Nephron progenitor cell (in vitro differentiated cells): ENCODE results near the gene P2RY8.
"Not testable (repeated sequence)": the region's sequence is repeated elsewhere in the genome, so short reads cannot be mapped to it uniquely, and the experiment has no call there.

ENCODE experiments used
- DNase-seq: peaks from one replicate; pipeline ENCODE4 v3.0.0; 2021
- H3K27ac Mint-ChIP-seq: 2 replicates; pipeline ENCODE4 v1.8.0; 2021; ENCODE audit warnings: mild to moderate bottlenecking, moderate library complexity, mixed read lengths
- H3K27me3 Mint-ChIP-seq: 2 replicates; pipeline ENCODE4 v1.8.0; 2021; ENCODE audit warnings: mild to moderate bottlenecking, low read depth, mixed read lengths; ENCODE audit not compliant: poor library complexity
- H3K36me3 Mint-ChIP-seq: 2 replicates; pipeline ENCODE4 v1.8.0; 2021; ENCODE audit warnings: low read depth, mixed read lengths
- H3K4me1 Mint-ChIP-seq: 2 replicates; pipeline ENCODE4 v1.8.0; 2021; ENCODE audit warnings: mixed read lengths
- H3K4me3 Mint-ChIP-seq: 2 replicates; pipeline ENCODE4 v1.8.0; 2021; ENCODE audit warnings: mild to moderate bottlenecking, moderate library complexity, mixed read lengths
- H3K9me3 Mint-ChIP-seq: 2 replicates; pipeline ENCODE4 v1.8.0; 2021; ENCODE audit warnings: mild to moderate bottlenecking, moderate library complexity, mixed read lengths
- CTCF ChIP-seq: fragments of 200-600 bp; sonication (generic); IDR thresholded peaks from 2 replicates; pipeline ENCODE4 v1.5.0; 2021; ENCODE audit warnings: antibody characterized with exemption

P2RY8 gene

GRCh38 chrX:1577845-1578244 is 40.9 kb upstream of the P2RY8 start:
- DNase-seq = no peak
- Mint-ChIP-seq H3K27me3 (peaks cover 5% of the 10 kb centered on the region), H3K36me3 (no peaks in the 10 kb centered on the region), H3K9me3 (peaks cover 2% of the 10 kb centered on the region), H3K4me3 (no peak overlapping the region), H3K4me1 (no peaks in the 10 kb centered on the region), H3K27ac (no peak overlapping the region)
- no peak for TF ChIP-seq CTCF

DNA sequence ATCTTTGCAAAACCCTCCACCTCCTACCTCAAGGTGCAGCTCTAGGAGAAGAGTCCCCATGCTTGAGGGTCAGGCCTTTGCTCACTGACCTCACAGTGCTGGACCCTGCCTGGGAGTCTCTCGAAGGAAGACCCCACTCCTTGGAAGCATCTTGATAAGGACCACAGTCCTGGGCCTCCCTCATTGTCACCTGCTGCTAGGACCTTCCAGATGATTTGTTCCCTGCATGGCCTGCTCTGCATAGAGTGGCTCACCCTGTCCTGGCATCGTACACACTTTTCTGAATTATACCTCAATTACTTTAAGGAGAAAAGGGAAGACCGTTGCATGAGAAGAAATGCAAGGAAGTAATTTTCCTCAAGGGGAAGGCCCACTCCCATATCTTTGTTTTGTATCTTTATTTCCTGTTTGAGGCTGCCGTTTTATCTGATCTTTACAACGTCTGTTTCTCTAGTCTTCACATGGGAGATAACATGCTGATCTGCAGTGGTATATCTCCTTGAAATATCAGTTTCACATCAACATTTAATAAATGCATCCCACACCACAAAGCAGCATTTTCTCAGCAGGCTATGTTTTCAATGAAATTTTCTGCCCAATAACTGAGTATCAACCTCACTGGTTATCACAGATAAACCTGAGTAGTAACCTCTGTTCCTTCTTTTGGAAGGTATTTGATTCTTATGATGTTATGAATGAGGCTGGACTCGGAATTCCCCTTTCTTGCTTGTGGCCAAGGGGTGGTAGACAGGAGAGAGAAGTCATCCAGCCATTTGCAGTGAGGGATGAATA is 39.4 kb upstream of the P2RY8 start:
- DNase-seq = no peak
- H3K4me1 Mint-ChIP-seq = no peaks in the 10 kb centered on the region
- H3K4me3 Mint-ChIP-seq = no peak overlapping the region
- no peaks in the 10 kb centered on the region for H3K9me3 Mint-ChIP-seq
- no peaks in the 10 kb centered on the region for H3K36me3 Mint-ChIP-seq
- H3K27ac Mint-ChIP-seq = no peak overlapping the region
- TF ChIP-seq CTCF = no peak
- H3K27me3 Mint-ChIP-seq = peaks cover 2% of the 10 kb centered on the region

GRCh38 chrX:1574181-1574580 is 37.2 kb upstream of the P2RY8 start:
- H3K4me1 Mint-ChIP-seq, H3K27me3 Mint-ChIP-seq, H3K27ac Mint-ChIP-seq, H3K4me3 Mint-ChIP-seq, H3K36me3 Mint-ChIP-seq, DNase-seq, H3K9me3 Mint-ChIP-seq: not testable (repeated sequence)

- peaks cover 34% of the 10 kb centered on the region for H3K27me3 Mint-ChIP-seq
- no peak overlapping the region for H3K4me3 Mint-ChIP-seq
- no peak overlapping the region for H3K27ac Mint-ChIP-seq
- no peaks in the 10 kb centered on the region for H3K9me3 Mint-ChIP-seq
- H3K36me3 Mint-ChIP-seq = no peaks in the 10 kb centered on the region
- TF ChIP-seq CTCF = no peak
- DNase-seq = no peak
- no peaks in the 10 kb centered on the region for H3K4me1 Mint-ChIP-seq
These were observed 28.0 kb upstream of the P2RY8 start for GRCh38 chrX:1564750-1565683.

DNA sequence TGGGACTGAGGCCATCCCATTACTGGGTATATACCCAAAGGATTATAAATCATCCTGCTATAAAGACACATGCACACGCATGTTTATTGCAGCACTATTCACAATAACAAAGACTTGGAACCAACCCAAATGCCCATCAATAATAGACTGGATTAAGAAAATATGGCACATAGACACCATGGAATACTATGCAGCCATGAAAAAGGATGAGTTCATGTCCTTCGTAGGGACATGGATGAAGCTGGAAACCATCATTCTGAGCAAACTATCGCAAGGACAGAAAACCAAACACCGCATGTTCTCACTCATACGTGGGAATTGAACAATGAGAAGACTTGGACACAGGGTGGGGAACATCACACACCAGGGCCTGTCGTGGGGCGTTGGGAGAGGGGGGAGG is 27.1 kb upstream of the P2RY8 start:
- H3K36me3 Mint-ChIP-seq, H3K9me3 Mint-ChIP-seq: not testable (repeated sequence)

GRCh38 chrX:1561164-1561563 is 24.2 kb upstream of the P2RY8 start:
- no peak for TF ChIP-seq CTCF
- H3K36me3 Mint-ChIP-seq = no peaks in the 10 kb centered on the region
- DNase-seq = no peak
- H3K27ac Mint-ChIP-seq = no peak overlapping the region
- peaks cover 41% of the 10 kb centered on the region for H3K27me3 Mint-ChIP-seq
- H3K4me3 Mint-ChIP-seq = no peak overlapping the region
- H3K4me1 Mint-ChIP-seq = no peaks in the 10 kb centered on the region
- H3K9me3 Mint-ChIP-seq = peaks cover 4% of the 10 kb centered on the region

More for the DNA sequence above, 27.1 kb upstream of the P2RY8 start:
- H3K4me3 Mint-ChIP-seq, H3K4me1 Mint-ChIP-seq, DNase-seq, H3K27ac Mint-ChIP-seq: not testable (repeated sequence)
- peaks cover 33% of the 10 kb centered on the region for H3K27me3 Mint-ChIP-seq
